H1 (cell line): ENCODE measurements around the gene SLC24A3. TPM values are rescaled to one million over a fixed set of nuclear protein-coding genes. Genes with fewer than 3 reads are reported as not detected.

Source experiments
- CTCF ChIA-PET: fragments of 300-600 bp; sonication (Branson Sonifier 250); formaldehyde crosslinking; loops from one replicate; lab custom pipeline; 2021; ENCODE audit not compliant: partially characterized antibody; lab: Charles Lee
- POLR2A ChIA-PET: fragments of 300-600 bp; sonication (Branson Sonifier 250); formaldehyde crosslinking; loops from one replicate; lab custom pipeline; 2021; ENCODE audit warnings: inconsistent platforms; ENCODE audit not compliant: partially characterized antibody; lab: Charles Lee
- DNase-seq, 2 experiments: peaks; one replicate each; pipeline versions ENCODE4 v3.0.0 to v3.0.0-alpha.2; 2010 to 2022; ENCODE audit warnings: low spot score in 2 of 2, low read depth in 1 of 2, mixed read lengths in 1 of 2
- FAIRE-seq: peaks from 2 replicates; lab custom pipeline; 2011; peaks lifted over from hg19 to GRCh38; lab: Jason Lieb, UNC
- H2AFZ ChIP-seq: 2 replicates; pipeline ENCODE4 v1.8.1; 2012; ENCODE audit warnings: low read length, inconsistent platforms
- H2AK5ac ChIP-seq: 2 replicates; pipeline ENCODE4 v1.6.1; 2013; ENCODE audit warnings: low read depth, low read length
- H2BK120ac ChIP-seq: replicated peaks from 2 replicates; pipeline ENCODE3; 2013; ENCODE audit warnings: low read depth, low read length, inconsistent platforms
- H2BK12ac ChIP-seq: 2 replicates; pipeline ENCODE4 v1.6.1; 2013; ENCODE audit warnings: low read depth, low read length
- H2BK15ac ChIP-seq: 2 replicates; pipeline ENCODE4 v1.6.1; 2013; ENCODE audit warnings: low read length
- H2BK20ac ChIP-seq: 2 replicates; pipeline ENCODE4 v1.6.1; 2013; ENCODE audit warnings: low read length
- H2BK5ac ChIP-seq: 2 replicates; pipeline ENCODE4 v1.6.1; 2013; ENCODE audit warnings: low read depth, low read length
- H3K14ac ChIP-seq: 2 replicates; pipeline ENCODE4 v1.6.1; 2013; ENCODE audit warnings: inconsistent platforms; ENCODE audit not compliant: insufficient read length
- H3K18ac ChIP-seq: 2 replicates; pipeline ENCODE4 v1.6.1; 2013; ENCODE audit warnings: low read length; ENCODE audit errors: extremely low read depth
- H3K23ac ChIP-seq: 2 replicates; pipeline ENCODE4 v1.6.1; 2013; ENCODE audit warnings: inconsistent platforms; ENCODE audit not compliant: insufficient read length
- H3K23me2 ChIP-seq: 2 replicates; pipeline ENCODE4 v1.6.1; 2013; ENCODE audit warnings: low read depth, low read length
- H3K27ac ChIP-seq: 2 replicates; pipeline ENCODE4 v1.6.1; 2011; ENCODE audit warnings: low read depth, low read length, inconsistent platforms
- H3K27me3 ChIP-seq, 4 experiments: replicated peaks in 1 of 4; 1 replicate in 1 of 4; 2 replicates in 3 of 4; pipeline versions ENCODE4 v1.6.1 to v1.8.1; 2011 to 2013; ENCODE audit warnings: low read length in 3 of 4, mild to moderate bottlenecking in 3 of 4, inconsistent platforms in 2 of 4, mixed read lengths in 2 of 4, moderate library complexity in 1 of 4; ENCODE audit not compliant: control insufficient read depth in 3 of 4, insufficient read depth in 3 of 4; ENCODE audit errors: extremely low read depth in 1 of 4
- H3K36me3 ChIP-seq, 4 experiments: 2 replicates each; pipeline versions ENCODE4 v1.6.1 to v1.8.1; 2011 to 2013; ENCODE audit warnings: mild to moderate bottlenecking in 4 of 4, low read length in 3 of 4, moderate library complexity in 2 of 4, control low read depth in 1 of 4, inconsistent platforms in 1 of 4; ENCODE audit not compliant: insufficient read depth in 4 of 4, control insufficient read depth in 2 of 4
- H3K4ac ChIP-seq: replicated peaks from 2 replicates; pipeline ENCODE3; 2013; ENCODE audit warnings: low read length, low read depth, mixed read lengths, inconsistent platforms; ENCODE audit not compliant: insufficient read length
- H3K4me1 ChIP-seq, 4 experiments: replicated peaks in 1 of 4; 1 replicate in 1 of 4; 2 replicates in 3 of 4; pipeline versions ENCODE4 v1.6.1 to v1.8.1; 2011 to 2013; ENCODE audit warnings: low read length in 3 of 4, inconsistent platforms in 2 of 4, mixed read lengths in 1 of 4; ENCODE audit not compliant: insufficient read depth in 4 of 4, control insufficient read depth in 3 of 4
- H3K4me2 ChIP-seq, 2 experiments: 2 replicates each; pipeline versions ENCODE4 v1.6.1 to v1.8.1; 2011 to 2013; ENCODE audit warnings: low read depth in 2 of 2, low read length in 2 of 2, control low read depth in 1 of 2, inconsistent platforms in 1 of 2, mild to moderate bottlenecking in 1 of 2; ENCODE audit not compliant: insufficient read depth in 1 of 2
- H3K4me3 ChIP-seq, 4 experiments: fragments of 200-600, 300-600 bp in 1 of 4; sonication (generic), shearing (Covaris generic), sonication (Bioruptor Twin) in 1 of 4; 2 replicates each; pipeline versions ENCODE4 v1.5.1 to v1.8.1; 2011 to 2016; ENCODE audit warnings: low read length in 4 of 4, low read depth in 3 of 4, control low read depth in 2 of 4, inconsistent platforms in 2 of 4, mild to moderate bottlenecking in 2 of 4, mixed read lengths in 1 of 4, moderate library complexity in 1 of 4; ENCODE audit not compliant: insufficient read depth in 2 of 4; ENCODE audit errors: extremely low read depth in 1 of 4
- H3K56ac ChIP-seq: replicated peaks from 2 replicates; pipeline ENCODE3; 2013; ENCODE audit warnings: low read depth, mild to moderate bottlenecking, mixed read lengths, low read length, inconsistent platforms; ENCODE audit not compliant: insufficient read length
- H3K79me1 ChIP-seq: 2 replicates; pipeline ENCODE4 v1.6.1; 2013; ENCODE audit warnings: low read depth, low read length, control low read depth
- H3K79me2 ChIP-seq, 2 experiments: 2 replicates each; pipeline versions ENCODE4 v1.6.1 to v1.8.1; 2012 to 2013; ENCODE audit warnings: low read length in 2 of 2, mild to moderate bottlenecking in 2 of 2, inconsistent platforms in 1 of 2; ENCODE audit not compliant: insufficient read depth in 2 of 2, control insufficient read depth in 1 of 2
- H3K9ac ChIP-seq, 4 experiments: replicated peaks in 1 of 4; 1 replicate in 1 of 4; 2 replicates in 3 of 4; pipeline versions ENCODE4 v1.6.1 to v1.8.1; 2011 to 2013; ENCODE audit warnings: low read depth in 3 of 4, low read length in 3 of 4, control low read depth in 2 of 4, mild to moderate bottlenecking in 2 of 4, moderate library complexity in 2 of 4, inconsistent platforms in 1 of 4; ENCODE audit errors: extremely low read depth in 1 of 4
- H3K9me3 ChIP-seq, 2 experiments: 2 replicates each; pipeline versions ENCODE4 v1.6.1 to v1.8.1; 2012 to 2013; ENCODE audit warnings: mild to moderate bottlenecking in 2 of 2, moderate library complexity in 2 of 2, control low read depth in 1 of 2, inconsistent platforms in 1 of 2, low read depth in 1 of 2, low read length in 1 of 2, mixed read lengths in 1 of 2; ENCODE audit not compliant: insufficient read depth in 2 of 2
- H4K20me1 ChIP-seq, 2 experiments: replicated peaks in 1 of 2; 2 replicates each; pipeline versions ENCODE3 to v1.8.1; 2011 to 2013; ENCODE audit warnings: inconsistent platforms in 2 of 2, low read length in 2 of 2, mild to moderate bottlenecking in 1 of 2; ENCODE audit not compliant: insufficient read depth in 2 of 2, control insufficient read depth in 1 of 2
- H4K5ac ChIP-seq: 2 replicates; pipeline ENCODE4 v1.6.1; 2013; ENCODE audit warnings: low read length, low read depth, mixed read lengths, inconsistent platforms; ENCODE audit not compliant: insufficient read length
- H4K8ac ChIP-seq: 2 replicates; pipeline ENCODE4 v1.8.0; 2013; ENCODE audit warnings: mild to moderate bottlenecking, moderate library complexity, low read length, inconsistent platforms; ENCODE audit not compliant: insufficient read depth; ENCODE audit errors: extremely low read depth
- H4K91ac ChIP-seq: replicated peaks from 2 replicates; pipeline ENCODE3; 2013; ENCODE audit warnings: low read length, mixed read lengths, inconsistent platforms; ENCODE audit not compliant: insufficient read length
- ATF2 ChIP-seq: IDR thresholded peaks from 2 replicates; pipeline ENCODE4 v1.6.1; 2012; ENCODE audit warnings: low read length, inconsistent platforms
- EP300 ChIP-seq, 2 experiments: IDR thresholded peaks; 1 replicate in 1 of 2; 2 replicates in 1 of 2; pipeline ENCODE4 v1.6.1; 2011 to 2012; ENCODE audit warnings: low read depth in 2 of 2, low read length in 2 of 2, mild to moderate bottlenecking in 2 of 2, borderline replicate concordance in 1 of 2, inconsistent platforms in 1 of 2, moderate library complexity in 1 of 2
- EZH2 ChIP-seq: fragments of 200-600 bp; sonication (generic); IDR thresholded peaks from 2 replicates; pipeline ENCODE4 v1.7.1; 2012; ENCODE audit warnings: low read depth, mild to moderate bottlenecking, moderate library complexity, low read length, inconsistent platforms; ENCODE audit not compliant: severe bottlenecking
- GTF2F1 ChIP-seq: IDR thresholded peaks from 2 replicates; pipeline ENCODE4 v1.6.1; 2012; ENCODE audit warnings: low read depth, low read length, improper control_type of control experiment, borderline replicate concordance
- JUND ChIP-seq: IDR thresholded peaks from 2 replicates; pipeline ENCODE4 v1.6.1; 2011; ENCODE audit warnings: mild to moderate bottlenecking, improper control_type of control experiment, low read length
- MAX ChIP-seq: IDR thresholded peaks from 2 replicates; pipeline ENCODE4 v1.6.1; 2012; ENCODE audit warnings: inconsistent platforms
- NANOG ChIP-seq: IDR thresholded peaks from 2 replicates; pipeline ENCODE4 v1.6.1; 2011; ENCODE audit warnings: low read length, low read depth, mild to moderate bottlenecking, inconsistent platforms; ENCODE audit not compliant: insufficient read depth, poor library complexity, severe bottlenecking
- POLR2A ChIP-seq, 2 experiments: IDR thresholded peaks; 1 replicate in 1 of 2; 2 replicates in 1 of 2; pipeline ENCODE4 v1.6.1; 2011; ENCODE audit warnings: low read depth in 2 of 2, low read length in 2 of 2, mild to moderate bottlenecking in 2 of 2; ENCODE audit errors: control extremely low read depth in 1 of 2
- RXRA ChIP-seq: IDR thresholded peaks from 2 replicates; pipeline ENCODE4 v1.6.1; 2011; ENCODE audit warnings: low read depth, mild to moderate bottlenecking, low read length, moderate library complexity; ENCODE audit not compliant: insufficient read depth
- SRF ChIP-seq: IDR thresholded peaks from 2 replicates; pipeline ENCODE4 v1.6.1; 2011; ENCODE audit warnings: mild to moderate bottlenecking, low read depth, low read length, moderate library complexity
- TAF7 ChIP-seq: optimal IDR thresholded peaks from 2 replicates; pipeline ENCODE3; 2011; ENCODE audit warnings: low read depth, mild to moderate bottlenecking, inconsistent platforms, low read length, moderate library complexity, borderline replicate concordance
- YY1 ChIP-seq: IDR thresholded peaks from 2 replicates; pipeline ENCODE4 v1.6.1; 2011; ENCODE audit warnings: low read depth, mild to moderate bottlenecking, low read length
- WGBS, 2 experiments: shearing (Covaris generic) in 1 of 2; methylation state at CpG; one replicate each; pipeline versions ENCODE4 v1.1.6 to v1.1.7; 2013 to 2015; ENCODE audit warnings: low lambda C conversion rate in 2 of 2, mixed read lengths in 2 of 2, inconsistent platforms in 1 of 2, low coverage in 1 of 2, missing lambda C conversion rate in 1 of 2; ENCODE audit not compliant: insufficient replicate concordance in 2 of 2, insufficient coverage in 1 of 2, insufficient read length in 1 of 2; ENCODE audit errors: extremely low coverage in 1 of 2, missing lambda C conversion rate in 1 of 2; 5-methylcytosine and 5-hydroxymethylcytosine counted together
- polyA plus RNA-seq, 7 experiments: library from polyadenylated mRNA; depleted of rRNA in 3 of 7; stranded (reverse) in 5 of 7; unstranded in 2 of 7; fragments of >200 nt in 5 of 7; fragments of 200-250 nt in 2 of 7; gene quantifications; 1 replicate in 5 of 7; 2 replicates in 1 of 7; 4 replicates in 1 of 7; pipeline versions ENCODE4 v1.2.1 to v1.2.3, GENCODE V29; 2011 to 2013; ENCODE audit warnings: missing spikeins in 2 of 7, mixed read lengths in 2 of 7
- total RNA-seq: library from RNA; stranded (reverse); fragmentation: NEBNext Ultra II Directional; extraction: Animal tissue kit (Norgen Biotek cat#: 25700); gene quantifications from 2 replicates; pipeline ENCODE4 v1.2.1, GENCODE V29; 2021

The SLC24A3 gene
- total and polyA plus RNA-seq, 2 of the 8 experiments (the other 6 are each of a cell fraction or from before 2014, with no cell fraction given), result 4.5 to 6.3 TPM

GRCh38 chr20:19593762-19594161 is 381.3 kb downstream of the SLC24A3 start:
- CTCF ChIA-PET, result interaction anchor here (1.0 to 8.6 kb wide), 3 partner anchors 8 to 35 kb away, joined by 3 to 46 read pairs (median 6); no protein-coding TSS in a partner anchor
- TF ChIP-seq MAX, result no peak
- TF ChIP-seq EP300 (IDR thresholded peaks at IDR 0.05; ENCODE audit: borderline replicate concordance in 1 of 2, low read depth in 2 of 2, low read length in 2 of 2), result no peak
- no peak for TF ChIP-seq SRF
- TF ChIP-seq NANOG, result no peak
- no peak for TF ChIP-seq TAF7
- TF ChIP-seq JUND, result no peak
- TF ChIP-seq YY1, result no peak
- TF ChIP-seq ATF2, result no peak
- no peak for TF ChIP-seq RXRA
- TF ChIP-seq GTF2F1, result no peak
- TF ChIP-seq EZH2, result no peak
- TF ChIP-seq POLR2A (IDR thresholded peaks at IDR 0.05; ENCODE audit: control extremely low read depth in 1 of 2, low read depth in 2 of 2, low read length in 2 of 2), result no peak

More at GRCh38 chr20:19593762-19594161, 381.3 kb downstream of the SLC24A3 start:
- Histone ChIP-seq H3K56ac (no peak overlapping the region), H2BK15ac (no peak overlapping the region), H3K18ac (no peak overlapping the region), H3K4me2 (no peak overlapping the region), H4K8ac (peak overlapping the region; percentile 25; the same call in 1 of the 2 replicates), H3K23me2 (no peaks in the 10 kb centered on the region), H3K27ac (no peak overlapping the region), H3K79me1 (no peaks in the 10 kb centered on the region), H4K91ac (no peak overlapping the region), H3K27me3 (no peaks in the 10 kb centered on the region), H2BK12ac (no peak overlapping the region), H3K9me3 (no peaks in the 10 kb centered on the region), H3K9ac (no peak overlapping the region), H3K14ac (no peak overlapping the region), H4K20me1 (no peaks in the 10 kb centered on the region), H3K4me1 (peaks cover 0 to 6% (median 1%) of the 10 kb centered on the region in 4 experiments; a peak in 3 of 7 replicates), H2BK20ac (no peak overlapping the region; the same call in 1 of the 2 replicates), H3K23ac (no peak overlapping the region), H2AFZ (no peak overlapping the region), H4K5ac (no peak overlapping the region), H3K79me2 (no peaks in the 10 kb centered on the region), H3K4me3 (no peak overlapping the region), H3K36me3 (no peaks in the 10 kb centered on the region), H2BK5ac (no peak overlapping the region), H3K4ac (no peak overlapping the region), H2BK120ac (no peak overlapping the region), H2AK5ac (peak overlapping the region; percentile 18; the same call in 1 of the 2 replicates)
- no peak for FAIRE-seq
- 91% methylated on average over 7 of the region's 7 CpGs; no CpG with 5 or more reads in 1 of the 2 experiments for WGBS, 2 experiments
- no peak for DNase-seq
- POLR2A ChIA-PET, result no interaction called here
